ENCODE data around the gene B9D1.

DNA sequence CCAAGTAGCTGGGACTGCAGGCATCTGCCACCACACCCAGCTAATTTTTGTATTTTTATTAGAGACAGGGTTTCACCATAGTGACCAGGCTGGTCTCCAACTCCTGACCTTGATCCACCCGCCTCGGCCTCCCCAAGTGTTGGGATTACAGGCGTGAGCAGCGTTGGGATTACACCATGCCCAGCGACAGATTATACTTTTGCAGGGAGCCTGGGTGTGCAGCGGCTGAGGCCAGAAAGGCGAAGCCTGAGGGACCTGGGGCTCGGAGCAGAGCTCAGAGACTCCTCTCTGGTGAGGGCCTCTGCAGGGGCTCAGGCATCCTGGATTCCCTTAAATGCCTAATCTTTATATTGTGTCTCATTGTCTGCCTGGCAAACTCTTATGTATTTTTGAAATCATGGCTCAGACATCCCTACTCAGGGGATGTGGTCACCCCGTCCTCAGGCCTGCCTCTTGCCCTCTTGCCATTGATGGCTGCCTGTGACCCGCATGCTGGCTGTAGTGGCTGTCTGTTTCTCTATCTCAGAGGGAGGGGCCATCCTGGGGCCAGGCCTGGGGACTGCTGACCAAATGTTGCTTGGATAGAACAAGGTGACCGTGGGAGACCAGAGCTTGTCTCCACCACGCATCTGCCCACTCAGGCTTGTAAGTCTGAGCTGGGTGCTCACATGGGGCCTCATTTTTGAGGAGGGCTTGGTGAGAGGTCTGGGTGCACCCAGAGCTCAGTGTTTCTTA, 42.6 kb downstream of the B9D1 start:
- TF ChIP-seq, protein P1, sequence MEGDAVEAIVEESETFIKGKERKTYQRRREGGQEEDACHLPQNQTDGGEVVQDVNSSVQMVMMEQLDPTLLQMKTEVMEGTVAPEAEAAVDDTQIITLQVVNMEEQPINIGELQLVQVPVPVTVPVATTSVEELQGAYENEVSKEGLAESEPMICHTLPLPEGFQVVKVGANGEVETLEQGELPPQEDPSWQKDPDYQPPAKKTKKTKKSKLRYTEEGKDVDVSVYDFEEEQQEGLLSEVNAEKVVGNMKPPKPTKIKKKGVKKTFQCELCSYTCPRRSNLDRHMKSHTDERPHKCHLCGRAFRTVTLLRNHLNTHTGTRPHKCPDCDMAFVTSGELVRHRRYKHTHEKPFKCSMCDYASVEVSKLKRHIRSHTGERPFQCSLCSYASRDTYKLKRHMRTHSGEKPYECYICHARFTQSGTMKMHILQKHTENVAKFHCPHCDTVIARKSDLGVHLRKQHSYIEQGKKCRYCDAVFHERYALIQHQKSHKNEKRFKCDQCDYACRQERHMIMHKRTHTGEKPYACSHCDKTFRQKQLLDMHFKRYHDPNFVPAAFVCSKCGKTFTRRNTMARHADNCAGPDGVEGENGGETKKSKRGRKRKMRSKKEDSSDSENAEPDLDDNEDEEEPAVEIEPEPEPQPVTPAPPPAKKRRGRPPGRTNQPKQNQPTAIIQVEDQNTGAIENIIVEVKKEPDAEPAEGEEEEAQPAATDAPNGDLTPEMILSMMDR (conservative IDR thresholded peaks at IDR 0.05; ENCODE audit: low read length) = no peak
- no peak for TF ChIP-seq EZH2phosphoT487 (IDR thresholded peaks at IDR 0.05; ENCODE audit: borderline replicate concordance, low read depth, low read length)

All from OCI-LY7 (cell line).